HT1080 (cell line): ENCODE data around the gene PCNT. TPM values are rescaled to one million over a fixed set of nuclear protein-coding genes. Genes with fewer than 3 reads are reported as not detected.

Source experiments
- DNase-seq: peaks from one replicate; pipeline ENCODE4 v3.0.0-alpha.2; 2015; ENCODE audit warnings: low read depth
- total RNA-seq: library from RNA; depleted of rRNA; stranded (reverse); fragments of >200 nt; shearing (Covaris generic); gene quantifications from 2 replicates; pipeline ENCODE4 v1.2.3, GENCODE V29; 2014; rRNA removed

Gene PCNT
- total RNA-seq, 1 experiment from 2014 or later: 30.1 TPM

GRCh38 chr21:46477765-46478164 is 153.8 kb downstream of the PCNT start:
- DNase-seq: no peak

GRCh38 chr21:46478910-46479309 is 155.0 kb downstream of the PCNT start:
- DNase-seq: no peak

DNA sequence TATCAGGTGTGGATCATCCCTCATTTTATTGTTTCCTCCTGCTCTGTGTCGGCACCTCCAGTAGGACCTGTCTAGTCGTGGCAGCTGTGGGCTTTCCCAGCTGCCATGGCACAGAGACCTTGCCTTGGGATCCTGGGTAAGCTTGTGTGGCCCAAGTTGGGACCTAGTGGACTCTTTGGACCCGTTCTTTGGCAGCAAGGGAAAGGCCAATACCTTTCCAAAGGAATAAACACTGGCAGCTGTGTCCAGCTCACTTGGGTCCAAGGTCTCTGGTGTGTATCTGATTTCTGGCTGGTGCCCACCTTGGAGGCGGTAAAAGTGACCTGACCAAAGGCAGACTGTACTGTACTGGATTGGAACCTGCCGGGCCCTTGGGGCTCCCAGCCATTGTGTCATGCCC is 156.5 kb downstream of the PCNT start:
- DNase-seq: no peak

GRCh38 chr21:46482225-46482845 is 158.4 kb downstream of the PCNT start:
- no peak for DNase-seq

DNA sequence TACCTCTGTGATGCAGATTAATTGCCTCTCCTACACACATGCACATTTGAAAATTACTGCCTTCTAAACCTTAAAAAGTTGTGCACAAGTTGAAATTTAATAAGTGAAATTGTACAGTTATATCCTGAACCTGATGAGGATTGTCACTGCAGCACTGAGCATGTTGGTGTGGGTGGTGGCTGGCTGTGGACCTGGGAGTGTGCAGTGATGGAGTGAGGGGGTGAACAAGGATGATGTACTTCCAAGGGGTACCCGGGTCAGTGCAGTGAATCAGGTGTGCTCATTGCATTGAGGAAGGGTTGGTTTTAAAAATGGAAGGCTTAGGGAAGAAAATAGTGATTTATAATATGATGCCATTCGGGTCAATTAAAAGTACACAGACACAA is 158.9 kb downstream of the PCNT start:
- no peak for DNase-seq

DNA sequence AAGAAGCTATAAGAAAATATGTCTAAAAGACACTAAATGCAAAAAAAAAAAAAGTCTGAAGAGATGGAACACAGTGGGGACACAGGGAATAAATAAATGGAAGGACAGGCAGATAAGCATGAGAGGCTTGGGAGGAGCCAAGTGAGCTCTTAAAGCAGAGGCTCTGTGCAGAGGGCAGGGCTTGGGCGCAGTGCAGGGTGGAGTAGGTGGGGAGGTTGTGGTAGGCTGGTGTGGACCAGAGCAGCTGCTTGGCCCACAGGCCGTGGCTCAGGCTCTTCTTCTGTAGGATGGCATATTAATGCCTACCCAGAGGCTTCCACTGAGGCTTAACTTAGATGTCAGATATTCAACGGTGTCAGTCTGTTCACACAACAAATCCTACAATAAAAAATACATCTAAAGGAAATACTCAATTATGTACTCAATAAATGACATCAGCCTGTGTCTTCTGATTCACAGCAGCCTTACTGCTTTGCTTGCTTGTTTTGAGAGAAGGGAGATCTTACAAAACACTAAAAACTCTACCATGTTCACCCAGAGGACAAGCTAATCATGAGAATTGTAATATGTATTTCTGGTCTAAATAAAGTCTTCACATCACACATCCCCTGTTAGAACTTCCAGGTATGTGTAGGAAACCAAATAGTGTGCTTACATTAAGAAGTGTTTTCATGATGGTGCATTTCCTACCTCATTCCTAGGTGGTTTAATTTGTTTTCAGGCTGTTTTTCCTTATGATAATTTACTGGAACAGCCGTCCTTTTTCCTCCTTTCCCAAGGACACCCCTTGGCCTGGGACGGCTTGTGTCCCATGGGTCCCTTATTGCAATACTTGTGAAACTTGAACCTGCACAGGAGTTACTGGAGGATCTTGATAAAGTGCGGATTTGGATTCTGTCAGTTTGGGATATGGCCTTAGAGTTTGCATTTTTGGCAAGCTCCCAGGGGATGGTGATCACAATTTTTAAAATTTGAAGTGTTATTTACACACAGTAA is 159.6 kb downstream of the PCNT start:
- no peak for DNase-seq

DNA sequence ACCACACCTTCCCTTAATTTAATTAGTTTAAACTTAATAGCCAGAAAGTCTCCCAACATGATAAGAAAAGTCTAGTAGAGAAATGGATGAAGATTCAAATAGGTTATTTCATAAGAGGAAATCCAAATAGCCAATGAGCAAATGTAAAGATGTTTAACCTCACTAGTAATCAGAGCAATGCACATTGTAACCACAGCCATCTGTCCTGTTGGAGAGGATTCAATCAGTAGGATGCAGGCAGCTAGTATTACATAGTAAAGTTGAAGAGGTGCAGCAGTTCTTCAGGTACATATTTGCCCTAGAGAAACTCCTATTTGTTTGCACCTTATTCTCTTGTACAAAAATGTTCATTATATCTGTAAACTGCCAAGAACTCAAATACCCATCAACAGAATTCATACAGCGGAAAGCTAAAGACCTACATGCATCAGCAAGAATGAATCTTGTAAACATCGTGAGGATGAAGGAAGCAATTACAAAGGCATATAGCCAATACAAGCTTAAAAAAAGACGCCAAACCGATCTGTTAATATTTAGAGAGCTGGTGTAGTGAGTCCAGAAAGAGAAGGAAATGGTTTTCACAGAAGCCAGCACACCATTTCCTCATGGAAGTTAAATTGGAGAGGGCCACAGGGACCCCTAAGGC is 162.6 kb downstream of the PCNT start:
- no peak for DNase-seq

DNA sequence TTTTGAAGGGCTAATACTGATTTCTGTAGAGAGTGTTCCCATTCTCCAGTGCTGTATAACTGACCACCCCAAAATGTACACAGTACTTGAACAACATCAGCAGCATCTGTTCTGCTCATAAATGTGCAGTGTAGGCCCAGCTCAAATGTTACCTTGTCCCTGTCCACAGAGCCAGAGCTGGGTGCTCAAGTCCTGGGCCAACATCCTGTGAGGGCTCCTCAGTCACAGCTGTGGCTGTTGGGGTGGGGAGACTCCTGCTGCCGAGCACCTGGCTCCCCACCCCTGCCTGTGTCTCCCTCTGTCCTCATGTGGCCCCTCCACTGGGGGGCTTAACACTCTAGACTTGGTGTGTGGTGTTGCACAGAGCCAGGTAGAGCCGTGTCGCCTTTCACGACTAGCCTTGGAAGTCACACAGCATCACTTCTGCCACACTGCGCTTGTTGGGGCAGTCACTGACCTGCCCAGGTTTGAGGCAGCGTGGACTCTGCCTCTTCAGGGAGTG is 165.3 kb downstream of the PCNT start:
- no peak for DNase-seq

- DNase-seq: no peak
These were observed 165.8 kb downstream of the PCNT start for GRCh38 chr21:46489800-46490199.

GRCh38 chr21:46491553-46491952 is 167.6 kb downstream of the PCNT start:
- DNase-seq: no peak

GRCh38 chr21:46492851-46493250 is 168.9 kb downstream of the PCNT start:
- DNase-seq: no peak

DNA sequence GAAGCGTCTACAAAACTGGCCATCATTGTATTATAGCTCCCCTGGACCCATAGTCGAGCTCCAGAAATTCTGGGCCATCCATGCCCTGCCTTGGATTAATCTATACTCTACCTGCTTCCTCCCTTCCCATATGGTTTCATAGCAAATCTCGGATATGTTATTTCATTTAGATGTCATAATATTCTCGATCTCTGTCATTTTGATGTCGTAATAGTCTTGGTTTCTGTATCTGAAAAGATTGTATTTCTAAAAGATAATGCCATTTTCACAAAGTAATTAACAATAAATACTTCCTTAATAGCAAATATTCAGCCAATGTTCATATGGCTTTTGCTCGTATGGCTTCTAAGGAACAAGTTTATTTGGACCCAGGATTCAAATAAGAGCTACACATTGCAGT is 169.9 kb downstream of the PCNT start:
- no peak for DNase-seq

Other genes starting within 250 kb of the PCNT start
- gene COL6A2, start 226.0 kb upstream of the PCNT start, total RNA-seq: 58.8 and 62.8 TPM in 2 replicates
- gene FTCD, start 168.6 kb upstream of the PCNT start, total RNA-seq: 0.13 and 0.69 TPM in 2 replicates
- 10.9 and 16.4 TPM in 2 replicates for gene SPATC1L, start 139.7 kb upstream of the PCNT start, total RNA-seq
- gene LSS, start 95.4 kb upstream of the PCNT start, total RNA-seq: 74.2 and 85.5 TPM in 2 replicates
- 75.6 and 91.7 TPM in 2 replicates for gene MCM3AP, start 38.5 kb upstream of the PCNT start, total RNA-seq
- gene YBEY, start 37.8 kb upstream of the PCNT start, total RNA-seq: 37.7 and 38.2 TPM in 2 replicates
- gene C21orf58, start 286 bp upstream of the PCNT start, total RNA-seq: 11.5 and 16.4 TPM in 2 replicates
- 16.7 and 17.7 TPM in 2 replicates for gene DIP2A, start 134.7 kb downstream of the PCNT start, total RNA-seq